ENCODE data around the gene VTI1B. TPM values are rescaled to one million over a fixed set of nuclear protein-coding genes. Genes with fewer than 3 reads are reported as not detected.

VTI1B gene
- total and polyA plus RNA-seq, 2 donors (not counting 3 experiments of a cell fraction or from before 2014, with no cell fraction given), result 23.8 to 90.0 TPM

GRCh38 chr14:67618617-67619063, 55.8 kb downstream of the VTI1B start:
- no TSS peak for BruUV-seq (replicated peaks)
- Histone ChIP-seq H3K4me1 (ENCODE audit: control insufficient read depth, extremely low read depth, insufficient read depth, low read length) (peaks cover 28% of the 10 kb centered on the region), H3K9ac (replicated peaks; ENCODE audit: extremely low read depth, insufficient read depth, low read length) (peak overlapping the region; percentile 81), H3K79me2 (ENCODE audit: control insufficient read depth, insufficient read depth, low read length) (no peaks in the 10 kb centered on the region), H2AFZ (ENCODE audit: low read depth, low read length) (no peak overlapping the region), H3K9me1 (replicated peaks; ENCODE audit: control insufficient read depth, extremely low read depth, insufficient read depth, low read length) (no peaks in the 10 kb centered on the region), H3K4me2 (ENCODE audit: insufficient read depth, low read length) (no peak overlapping the region), H3K27ac (ENCODE audit: insufficient read depth, low read depth, low read length) (peak overlapping the region; percentile 71), H3K36me3 (ENCODE audit: control insufficient read depth in 2 of 2, extremely low read depth in 1 of 2, insufficient read depth in 2 of 2, low read length in 2 of 2) (no peaks in the 10 kb centered on the region), H3K9me3 (replicated peaks; ENCODE audit: control insufficient read depth, insufficient read depth, low read length) (no peaks in the 10 kb centered on the region), H3K27me3 (ENCODE audit: control insufficient read depth in 2 of 2, insufficient read depth in 2 of 2, low read length in 2 of 2) (peaks cover 5 to 7% of the 10 kb centered on the region in 2 experiments), H3K4me3 (replicated peaks in 1 of 3; ENCODE audit: insufficient read depth in 1 of 3, low read depth in 1 of 3, low read length in 3 of 3) (no peak overlapping the region), H4K20me1 (replicated peaks; ENCODE audit: control insufficient read depth, extremely low read depth, insufficient read depth, low read length) (no peaks in the 10 kb centered on the region)
- FAIRE-seq (peak; percentile 88), DNase-seq (ENCODE audit: low read depth, low spot score) (peak; percentile 82)
- intact Hi-C loops (cut with micrococcal nuclease), result loop anchor here (1.0 kb wide), 6 partner anchors 18 to 191 kb away; partner anchors contain the start of genes PIGH and RDH11
- ChIA-PET POLR2A (no interaction called here), CTCF (interaction anchor here (0.6 to 6.0 kb wide), 27 partner anchors 9 to 223 kb away, joined by 3 to 437 read pairs (median 5); partner anchors contain the start of genes PIGH, RDH11, RDH12 and VTI1B)
- TF ChIP-seq, protein P1, sequence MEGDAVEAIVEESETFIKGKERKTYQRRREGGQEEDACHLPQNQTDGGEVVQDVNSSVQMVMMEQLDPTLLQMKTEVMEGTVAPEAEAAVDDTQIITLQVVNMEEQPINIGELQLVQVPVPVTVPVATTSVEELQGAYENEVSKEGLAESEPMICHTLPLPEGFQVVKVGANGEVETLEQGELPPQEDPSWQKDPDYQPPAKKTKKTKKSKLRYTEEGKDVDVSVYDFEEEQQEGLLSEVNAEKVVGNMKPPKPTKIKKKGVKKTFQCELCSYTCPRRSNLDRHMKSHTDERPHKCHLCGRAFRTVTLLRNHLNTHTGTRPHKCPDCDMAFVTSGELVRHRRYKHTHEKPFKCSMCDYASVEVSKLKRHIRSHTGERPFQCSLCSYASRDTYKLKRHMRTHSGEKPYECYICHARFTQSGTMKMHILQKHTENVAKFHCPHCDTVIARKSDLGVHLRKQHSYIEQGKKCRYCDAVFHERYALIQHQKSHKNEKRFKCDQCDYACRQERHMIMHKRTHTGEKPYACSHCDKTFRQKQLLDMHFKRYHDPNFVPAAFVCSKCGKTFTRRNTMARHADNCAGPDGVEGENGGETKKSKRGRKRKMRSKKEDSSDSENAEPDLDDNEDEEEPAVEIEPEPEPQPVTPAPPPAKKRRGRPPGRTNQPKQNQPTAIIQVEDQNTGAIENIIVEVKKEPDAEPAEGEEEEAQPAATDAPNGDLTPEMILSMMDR (IDR thresholded peaks at IDR 0.05; ENCODE audit: extremely low read depth in 1 of 2, insufficient read depth in 1 of 2, low read depth in 1 of 2, low read length in 2 of 2), result peak; percentile 54 to 55
- no peak for TF ChIP-seq MAX (IDR thresholded peaks at IDR 0.05; ENCODE audit: insufficient read depth, insufficient read length)
- TF ChIP-seq FOS (IDR thresholded peaks at IDR 0.05; ENCODE audit: borderline replicate concordance, insufficient read depth, low read length), result no peak
- dilution Hi-C loops (cut with MboI; ENCODE audit: extremely low pct_ligation_motif_present, low sequenced_read_pairs), result no loop called here

DNA sequence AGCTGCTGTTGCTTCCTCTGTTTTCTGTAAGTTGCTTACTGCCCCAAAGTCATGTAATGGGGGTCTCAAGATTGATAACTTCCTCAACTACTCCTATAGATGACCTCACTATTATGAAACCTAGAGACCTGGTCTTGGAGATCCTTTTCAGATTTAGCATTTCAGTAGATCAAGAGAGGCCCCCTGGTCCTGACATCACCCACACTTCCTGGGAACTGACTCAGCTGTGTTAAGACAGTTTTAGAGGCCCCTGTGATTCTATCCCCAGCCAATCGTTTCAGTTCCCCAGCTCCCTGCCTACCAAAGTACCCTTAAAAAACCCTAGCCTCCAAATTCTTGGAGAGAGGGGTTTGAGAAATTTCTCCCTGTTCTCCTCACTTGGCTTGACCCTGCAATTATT, 63.9 kb downstream of the VTI1B start:
- FAIRE-seq, result no peak
- Histone ChIP-seq H3K36me3 (ENCODE audit: control insufficient read depth in 2 of 2, extremely low read depth in 1 of 2, insufficient read depth in 2 of 2, low read length in 2 of 2) (no peaks in the 10 kb centered on the region), H3K4me3 (replicated peaks in 1 of 3; ENCODE audit: insufficient read depth in 1 of 3, low read depth in 1 of 3, low read length in 3 of 3) (no peak overlapping the region), H3K27ac (ENCODE audit: insufficient read depth, low read depth, low read length) (no peak overlapping the region), H3K9me3 (replicated peaks; ENCODE audit: control insufficient read depth, insufficient read depth, low read length) (no peaks in the 10 kb centered on the region), H3K9me1 (replicated peaks; ENCODE audit: control insufficient read depth, extremely low read depth, insufficient read depth, low read length) (no peaks in the 10 kb centered on the region), H3K27me3 (ENCODE audit: control insufficient read depth in 2 of 2, insufficient read depth in 2 of 2, low read length in 2 of 2) (peaks cover 8 to 19% of the 10 kb centered on the region in 2 experiments), H3K4me2 (ENCODE audit: insufficient read depth, low read length) (no peak overlapping the region), H3K9ac (replicated peaks; ENCODE audit: extremely low read depth, insufficient read depth, low read length) (no peak overlapping the region), H3K79me2 (ENCODE audit: control insufficient read depth, insufficient read depth, low read length) (no peaks in the 10 kb centered on the region), H3K4me1 (ENCODE audit: control insufficient read depth, extremely low read depth, insufficient read depth, low read length) (no peaks in the 10 kb centered on the region), H2AFZ (ENCODE audit: low read depth, low read length) (no peak overlapping the region), H4K20me1 (replicated peaks; ENCODE audit: control insufficient read depth, extremely low read depth, insufficient read depth, low read length) (no peaks in the 10 kb centered on the region)
- CTCF ChIA-PET, result interaction anchor here (0.7 to 6.9 kb wide), 5 partner anchors 10 to 94 kb away, joined by 3 to 60 read pairs (median 6); partner anchors contain the start of gene PIGH
- TF ChIP-seq JUN (IDR thresholded peaks at IDR 0.05; ENCODE audit: borderline replicate concordance, insufficient read depth, insufficient read length, low read depth) (no peak), POLR2AphosphoS5 (IDR thresholded peaks at IDR 0.05; ENCODE audit: insufficient read depth, low read depth, low read length) (no peak), EZH2 (IDR thresholded peaks at IDR 0.05; ENCODE audit: borderline replicate concordance, low read depth, low read length, severe bottlenecking) (no peak), POLR2A (IDR thresholded peaks at IDR 0.05; ENCODE audit: low read depth, low read length) (no peak), GATA2 (IDR thresholded peaks at IDR 0.05; ENCODE audit: insufficient read depth, insufficient read length, low read depth, low read length) (no peak), FOS (IDR thresholded peaks at IDR 0.05; ENCODE audit: borderline replicate concordance, insufficient read depth, low read length) (no peak), MAX (IDR thresholded peaks at IDR 0.05; ENCODE audit: insufficient read depth, insufficient read length) (no peak), MYC (IDR thresholded peaks at IDR 0.05; ENCODE audit: low read depth, low read length) (no peak)
- TF ChIP-seq, protein P1 (IDR thresholded peaks at IDR 0.05; ENCODE audit: extremely low read depth in 1 of 2, insufficient read depth in 1 of 2, low read depth in 1 of 2, low read length in 2 of 2), result no peak
- POLR2A ChIA-PET, result no interaction called here
- DNase-seq (ENCODE audit: low read depth, low spot score), result no peak
- no TSS peak for BruUV-seq (replicated peaks)
- dilution Hi-C loops (cut with MboI; ENCODE audit: extremely low pct_ligation_motif_present, low sequenced_read_pairs) (no loop called here), intact Hi-C loops (cut with micrococcal nuclease) (no loop called here)

Data from endothelial cell of umbilical vein (primary cell).